Measurements from ENCODE around the gene MRC1. TPM values are rescaled to one million over a fixed set of nuclear protein-coding genes. Genes with fewer than 3 reads are reported as not detected.

Gene MRC1
- total and polyA plus RNA-seq, 2 experiments from 2014 or later = not detected

- TF ChIP-seq CTCF (conservative IDR thresholded peaks at IDR 0.05; ENCODE audit: low read depth in 2 of 2) (no peak), POLR2AphosphoS5 (IDR thresholded peaks at IDR 0.05; ENCODE audit: low read depth) (no peak), CREB1 (CRISPR knock-in tag; IDR thresholded peaks at IDR 0.05; ENCODE audit: low read depth) (no peak)
- TF ChIP-seq, protein P1, sequence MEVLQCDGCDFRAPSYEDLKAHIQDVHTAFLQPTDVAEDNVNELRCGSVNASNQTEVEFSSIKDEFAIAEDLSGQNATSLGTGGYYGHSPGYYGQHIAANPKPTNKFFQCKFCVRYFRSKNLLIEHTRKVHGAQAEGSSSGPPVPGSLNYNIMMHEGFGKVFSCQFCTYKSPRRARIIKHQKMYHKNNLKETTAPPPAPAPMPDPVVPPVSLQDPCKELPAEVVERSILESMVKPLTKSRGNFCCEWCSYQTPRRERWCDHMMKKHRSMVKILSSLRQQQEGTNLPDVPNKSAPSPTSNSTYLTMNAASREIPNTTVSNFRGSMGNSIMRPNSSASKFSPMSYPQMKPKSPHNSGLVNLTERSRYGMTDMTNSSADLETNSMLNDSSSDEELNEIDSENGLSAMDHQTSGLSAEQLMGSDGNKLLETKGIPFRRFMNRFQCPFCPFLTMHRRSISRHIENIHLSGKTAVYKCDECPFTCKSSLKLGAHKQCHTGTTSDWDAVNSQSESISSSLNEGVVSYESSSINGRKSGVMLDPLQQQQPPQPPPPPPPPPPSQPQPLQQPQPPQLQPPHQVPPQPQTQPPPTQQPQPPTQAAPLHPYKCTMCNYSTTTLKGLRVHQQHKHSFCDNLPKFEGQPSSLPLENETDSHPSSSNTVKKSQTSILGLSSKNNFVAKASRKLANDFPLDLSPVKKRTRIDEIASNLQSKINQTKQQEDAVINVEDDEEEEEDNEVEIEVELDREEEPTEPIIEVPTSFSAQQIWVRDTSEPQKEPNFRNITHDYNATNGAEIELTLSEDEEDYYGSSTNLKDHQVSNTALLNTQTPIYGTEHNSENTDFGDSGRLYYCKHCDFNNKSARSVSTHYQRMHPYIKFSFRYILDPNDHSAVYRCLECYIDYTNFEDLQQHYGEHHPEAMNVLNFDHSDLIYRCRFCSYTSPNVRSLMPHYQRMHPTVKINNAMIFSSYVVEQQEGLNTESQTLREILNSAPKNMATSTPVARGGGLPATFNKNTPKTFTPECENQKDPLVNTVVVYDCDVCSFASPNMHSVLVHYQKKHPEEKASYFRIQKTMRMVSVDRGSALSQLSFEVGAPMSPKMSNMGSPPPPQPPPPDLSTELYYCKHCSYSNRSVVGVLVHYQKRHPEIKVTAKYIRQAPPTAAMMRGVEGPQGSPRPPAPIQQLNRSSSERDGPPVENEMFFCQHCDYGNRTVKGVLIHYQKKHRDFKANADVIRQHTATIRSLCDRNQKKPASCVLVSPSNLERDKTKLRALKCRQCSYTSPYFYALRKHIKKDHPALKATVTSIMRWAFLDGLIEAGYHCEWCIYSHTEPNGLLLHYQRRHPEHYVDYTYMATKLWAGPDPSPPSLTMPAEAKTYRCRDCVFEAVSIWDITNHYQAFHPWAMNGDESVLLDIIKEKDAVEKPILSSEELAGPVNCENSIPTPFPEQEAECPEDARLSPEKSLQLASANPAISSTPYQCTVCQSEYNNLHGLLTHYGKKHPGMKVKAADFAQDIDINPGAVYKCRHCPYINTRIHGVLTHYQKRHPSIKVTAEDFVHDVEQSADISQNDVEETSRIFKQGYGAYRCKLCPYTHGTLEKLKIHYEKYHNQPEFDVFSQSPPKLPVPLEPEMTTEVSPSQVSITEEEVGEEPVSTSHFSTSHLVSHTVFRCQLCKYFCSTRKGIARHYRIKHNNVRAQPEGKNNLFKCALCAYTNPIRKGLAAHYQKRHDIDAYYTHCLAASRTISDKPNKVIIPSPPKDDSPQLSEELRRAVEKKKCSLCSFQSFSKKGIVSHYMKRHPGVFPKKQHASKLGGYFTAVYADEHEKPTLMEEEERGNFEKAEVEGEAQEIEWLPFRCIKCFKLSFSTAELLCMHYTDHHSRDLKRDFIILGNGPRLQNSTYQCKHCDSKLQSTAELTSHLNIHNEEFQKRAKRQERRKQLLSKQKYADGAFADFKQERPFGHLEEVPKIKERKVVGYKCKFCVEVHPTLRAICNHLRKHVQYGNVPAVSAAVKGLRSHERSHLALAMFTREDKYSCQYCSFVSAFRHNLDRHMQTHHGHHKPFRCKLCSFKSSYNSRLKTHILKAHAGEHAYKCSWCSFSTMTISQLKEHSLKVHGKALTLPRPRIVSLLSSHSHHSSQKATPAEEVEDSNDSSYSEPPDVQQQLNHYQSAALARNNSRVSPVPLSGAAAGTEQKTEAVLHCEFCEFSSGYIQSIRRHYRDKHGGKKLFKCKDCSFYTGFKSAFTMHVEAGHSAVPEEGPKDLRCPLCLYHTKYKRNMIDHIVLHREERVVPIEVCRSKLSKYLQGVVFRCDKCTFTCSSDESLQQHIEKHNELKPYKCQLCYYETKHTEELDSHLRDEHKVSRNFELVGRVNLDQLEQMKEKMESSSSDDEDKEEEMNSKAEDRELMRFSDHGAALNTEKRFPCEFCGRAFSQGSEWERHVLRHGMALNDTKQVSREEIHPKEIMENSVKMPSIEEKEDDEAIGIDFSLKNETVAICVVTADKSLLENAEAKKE (CRISPR knock-in tag; IDR thresholded peaks at IDR 0.05) = no peak
Measured at GRCh38 chr10:17768957-17769356, 40.2 kb upstream of the MRC1 start (continued).

DNA sequence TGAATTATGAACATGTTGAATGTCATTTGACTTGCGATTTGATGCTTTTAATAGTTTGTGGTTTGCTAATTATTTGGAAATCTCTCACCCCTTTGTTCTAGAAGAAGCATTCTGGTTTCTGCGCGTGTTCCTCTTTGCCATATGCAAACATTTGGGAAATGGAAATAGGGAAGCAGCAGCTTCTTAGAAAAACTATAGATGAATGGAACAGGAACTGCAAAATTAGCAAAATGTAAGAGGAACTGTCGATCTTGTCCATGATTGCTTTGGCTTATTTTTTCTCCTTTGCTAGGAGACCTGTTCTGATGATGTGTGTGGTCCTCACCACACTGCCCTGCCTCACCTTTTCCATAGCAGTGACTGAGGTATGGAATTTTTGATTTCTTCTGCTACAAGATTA lies 38.1 kb upstream of the MRC1 start:
- ATAC-seq = no peak
- H3K4me3 ChIP-seq = no peak overlapping the region
- H3K4me1 ChIP-seq (ENCODE audit: insufficient read depth) = peaks cover 5% of the 10 kb centered on the region; the same call in 1 of the 2 replicates
- H3K27ac ChIP-seq (ENCODE audit: low read depth) = no peak overlapping the region
- no peak overlapping the region for H3K27ac Mint-ChIP-seq
- H3K27me3 ChIP-seq (ENCODE audit: insufficient read depth) = peaks cover 12% of the 10 kb centered on the region
- H4K20me1 ChIP-seq (replicated peaks; ENCODE audit: insufficient read depth) = no peaks in the 10 kb centered on the region
- DNase-seq (ENCODE audit: low spot score) = no peak
- H2AFZ ChIP-seq = no peak overlapping the region
- peaks cover 5% of the 10 kb centered on the region for H3K27me3 Mint-ChIP-seq (ENCODE audit: insufficient read depth, low read depth, poor library complexity)
- no peak overlapping the region for H3K4me2 ChIP-seq
- no peaks in the 10 kb centered on the region for H3K36me3 ChIP-seq (ENCODE audit: insufficient read depth)
- H3K79me2 ChIP-seq (replicated peaks; ENCODE audit: insufficient read depth) = no peaks in the 10 kb centered on the region
- no peaks in the 10 kb centered on the region for H3K4me1 Mint-ChIP-seq
- peaks cover 8% of the 10 kb centered on the region; the same call in 2 of the 3 replicates for H3K9me3 Mint-ChIP-seq
- peaks cover 2% of the 10 kb centered on the region; the same call in 1 of the 3 replicates for H3K36me3 Mint-ChIP-seq (ENCODE audit: low read depth)
- H3K4me3 Mint-ChIP-seq = no peak overlapping the region
- peaks cover 11% of the 10 kb centered on the region; the same call in 1 of the 2 replicates for H3K9me2 ChIP-seq (ENCODE audit: insufficient read depth)
- H3F3A ChIP-seq (replicated peaks; ENCODE audit: low read depth) = no peaks in the 10 kb centered on the region
- TF ChIP-seq, protein P2, sequence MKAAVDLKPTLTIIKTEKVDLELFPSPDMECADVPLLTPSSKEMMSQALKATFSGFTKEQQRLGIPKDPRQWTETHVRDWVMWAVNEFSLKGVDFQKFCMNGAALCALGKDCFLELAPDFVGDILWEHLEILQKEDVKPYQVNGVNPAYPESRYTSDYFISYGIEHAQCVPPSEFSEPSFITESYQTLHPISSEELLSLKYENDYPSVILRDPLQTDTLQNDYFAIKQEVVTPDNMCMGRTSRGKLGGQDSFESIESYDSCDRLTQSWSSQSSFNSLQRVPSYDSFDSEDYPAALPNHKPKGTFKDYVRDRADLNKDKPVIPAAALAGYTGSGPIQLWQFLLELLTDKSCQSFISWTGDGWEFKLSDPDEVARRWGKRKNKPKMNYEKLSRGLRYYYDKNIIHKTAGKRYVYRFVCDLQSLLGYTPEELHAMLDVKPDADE (IDR thresholded peaks at IDR 0.05) = no peak
- no peak for TF ChIP-seq JUNB (IDR thresholded peaks at IDR 0.05; ENCODE audit: unreplicated experiment)
- no peak for TF ChIP-seq REST (IDR thresholded peaks at IDR 0.05; ENCODE audit: unreplicated experiment)
- TF ChIP-seq STAT1 (IDR thresholded peaks at IDR 0.05; ENCODE audit: unreplicated experiment) = no peak
- no peak for TF ChIP-seq ZNF331 (CRISPR knock-in tag; IDR thresholded peaks at IDR 0.05; ENCODE audit: low read depth)
- no peak for TF ChIP-seq NANOG (IDR thresholded peaks at IDR 0.05; ENCODE audit: borderline replicate concordance)

Measured in GM23338 (cell line).